Epithelial cell of proximal tubule (primary cell): ENCODE data around the gene SERTAD4. TPM values are rescaled to one million over a fixed set of nuclear protein-coding genes. Genes with fewer than 3 reads are reported as not detected.

Experiments used
- DNase-seq: peaks from one replicate; pipeline ENCODE4 v3.0.0-alpha.2; 2011; ENCODE audit warnings: low read depth
- H3K4me3 ChIP-seq: 2 replicates; pipeline ENCODE4 v1.5.1; 2011; ENCODE audit warnings: low read depth, mild to moderate bottlenecking, low read length
- CTCF ChIP-seq: conservative IDR thresholded peaks from 2 replicates; pipeline ENCODE4 v1.5.1; 2012; ENCODE audit warnings: low read depth, mild to moderate bottlenecking, low read length
- total RNA-seq: library from RNA; depleted of rRNA; stranded (reverse); fragments of >200 nt; gene quantifications from 2 replicates; pipeline ENCODE4 v1.2.3, GENCODE V29; 2015

SERTAD4 gene
- total RNA-seq, 1 donor from 2014 or later = 8.7 TPM

DNA sequence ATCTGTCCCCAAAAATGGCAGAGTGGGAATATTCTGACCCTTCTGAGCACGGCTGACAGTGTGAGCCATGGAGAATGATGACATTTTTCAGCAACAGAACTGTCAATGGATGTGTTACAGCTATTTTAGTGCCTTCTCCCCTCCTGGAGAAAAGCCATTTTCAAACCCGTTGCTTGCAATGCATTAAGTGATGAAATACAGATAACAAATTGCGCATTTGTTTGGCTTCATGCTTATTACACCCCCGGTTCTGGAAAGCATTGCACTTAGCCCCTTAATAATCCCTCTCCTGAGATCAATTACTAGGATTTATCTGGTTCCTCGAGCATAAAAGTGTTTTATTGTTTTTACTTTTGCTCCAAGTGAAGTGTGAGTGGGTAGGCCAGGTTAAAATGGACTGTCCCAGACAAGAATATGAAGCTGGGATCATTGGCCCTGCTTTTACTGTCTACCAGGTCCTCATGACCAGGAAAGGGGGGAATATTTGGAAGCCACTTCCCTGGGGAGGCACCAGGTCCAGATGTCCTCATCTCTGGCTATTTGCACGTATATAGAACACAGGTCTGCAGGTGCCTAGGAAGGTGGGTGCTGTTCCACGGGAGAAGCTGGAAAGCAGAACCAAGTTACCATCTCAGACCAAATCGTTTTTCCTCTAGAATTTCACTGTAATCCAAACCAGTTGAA, 58.6 kb downstream of the SERTAD4 start:
- no peak for TF ChIP-seq CTCF
- no peak for DNase-seq

GRCh38 chr1:210291786-210292230, 59.2 kb downstream of the SERTAD4 start:
- DNase-seq = no peak
- no peak for TF ChIP-seq CTCF
- peak overlapping the region; percentile 56 for H3K4me3 ChIP-seq

More for the DNA sequence above, 58.6 kb downstream of the SERTAD4 start:
- no peak overlapping the region for H3K4me3 ChIP-seq

DNA sequence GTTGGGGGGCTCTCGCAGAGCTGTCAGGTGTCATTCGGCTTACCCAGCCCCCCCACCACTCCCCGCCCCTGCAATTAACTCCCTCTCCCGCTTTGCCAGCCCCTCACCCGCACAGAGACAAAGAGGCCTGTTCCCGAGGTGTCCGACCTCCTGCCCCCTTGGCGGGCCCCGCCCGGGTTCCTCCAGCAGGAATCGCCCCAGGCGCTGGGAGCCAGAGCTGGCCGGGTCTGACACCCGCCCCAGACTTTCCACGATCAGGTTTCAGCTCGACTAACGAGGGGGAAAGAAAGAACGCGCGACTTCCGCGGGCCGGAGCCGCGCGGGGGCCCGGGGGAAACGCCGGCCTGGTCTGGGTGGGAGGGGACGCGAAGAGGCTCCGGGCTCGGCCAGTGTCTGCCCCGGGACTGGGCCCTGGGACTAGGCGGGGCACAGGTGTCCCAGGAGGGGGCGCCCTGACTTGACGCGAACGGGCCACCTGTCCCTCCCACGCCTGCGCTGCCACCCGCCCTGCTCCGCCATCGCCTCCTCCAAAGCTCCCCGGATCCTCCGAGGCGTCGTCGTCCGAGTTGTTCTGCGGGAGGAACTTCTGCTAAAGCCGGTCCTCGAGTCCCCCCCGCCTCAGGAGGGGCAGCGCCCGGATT, 59.8 kb downstream of the SERTAD4 start:
- peak overlapping the region; percentile 56 for H3K4me3 ChIP-seq
- TF ChIP-seq CTCF = peak; percentile 51
- DNase-seq = no peak

DNA sequence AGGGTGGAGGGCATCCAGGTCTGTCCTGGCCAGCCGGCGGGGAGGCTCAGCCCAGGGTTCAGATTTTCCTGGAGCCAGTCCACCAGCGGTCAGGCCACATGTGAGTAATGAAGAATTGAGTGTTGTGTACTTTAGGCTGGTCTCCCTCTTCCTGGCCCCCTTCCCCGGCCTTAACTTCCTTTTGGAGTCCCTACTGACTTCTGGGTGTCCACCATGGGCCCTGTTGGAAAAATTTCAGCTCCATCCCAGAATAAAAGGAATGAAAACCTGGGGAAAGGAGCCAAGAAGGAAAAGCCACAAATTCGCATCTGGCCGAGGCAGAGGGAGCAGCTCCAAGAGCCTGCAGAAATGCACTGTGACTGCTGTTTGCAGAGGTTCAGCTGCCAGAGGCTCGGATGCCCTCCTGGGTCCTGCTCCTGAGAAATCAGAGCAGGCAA, 60.6 kb downstream of the SERTAD4 start:
- DNase-seq = no peak
- peak overlapping the region; percentile 56 for H3K4me3 ChIP-seq
- no peak for TF ChIP-seq CTCF

DNA sequence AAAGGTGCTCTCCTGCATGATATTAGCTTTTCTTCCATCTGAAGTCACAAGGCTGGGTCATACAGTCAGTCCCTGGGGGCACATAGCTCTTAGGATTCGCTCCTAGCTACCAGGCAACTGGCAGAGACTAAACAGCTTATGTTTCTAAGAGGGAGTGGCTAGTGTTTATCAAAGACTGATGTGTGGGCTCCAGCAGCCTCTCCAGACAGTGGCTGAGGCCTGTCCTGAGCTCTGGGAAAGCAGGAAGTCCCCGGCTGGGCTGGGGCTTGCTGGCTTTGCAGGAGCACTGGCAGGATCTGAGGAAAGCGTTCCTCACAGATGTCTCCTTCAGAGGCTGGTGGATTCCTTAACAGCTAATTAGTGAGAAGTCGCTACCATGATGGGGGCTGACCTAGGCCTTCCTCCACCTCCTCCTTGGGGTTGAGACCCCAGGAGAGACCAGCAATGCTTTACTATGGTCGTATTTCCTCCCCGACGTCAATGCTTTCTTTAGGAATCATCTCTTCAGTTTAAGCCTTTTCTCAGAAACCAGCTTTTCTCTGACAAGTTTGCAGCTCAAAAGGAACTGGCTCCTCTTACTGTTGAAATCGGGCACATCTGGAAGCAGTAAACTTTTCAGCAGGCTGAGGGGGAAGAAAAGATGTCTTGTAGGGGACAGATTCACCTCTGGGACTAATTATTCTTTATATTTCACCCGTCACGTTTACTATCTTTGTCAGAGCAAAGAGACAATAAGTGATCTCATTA, 62.6 kb downstream of the SERTAD4 start:
- DNase-seq = no peak
- TF ChIP-seq CTCF = no peak

More for the DNA sequence above, 62.6 kb downstream of the SERTAD4 start:
- no peak overlapping the region for H3K4me3 ChIP-seq

Other genes with a start within 250 kb of the SERTAD4 start
- 10.9 and 13.7 TPM in 2 replicates for gene HHAT, start 96.1 kb downstream of the SERTAD4 start, total RNA-seq